Measurements from ENCODE around the gene UNC13A.
A peak's percentile ranks its signal among the peaks of the same experiment; 100 is the strongest.

The UNC13A gene

DNA sequence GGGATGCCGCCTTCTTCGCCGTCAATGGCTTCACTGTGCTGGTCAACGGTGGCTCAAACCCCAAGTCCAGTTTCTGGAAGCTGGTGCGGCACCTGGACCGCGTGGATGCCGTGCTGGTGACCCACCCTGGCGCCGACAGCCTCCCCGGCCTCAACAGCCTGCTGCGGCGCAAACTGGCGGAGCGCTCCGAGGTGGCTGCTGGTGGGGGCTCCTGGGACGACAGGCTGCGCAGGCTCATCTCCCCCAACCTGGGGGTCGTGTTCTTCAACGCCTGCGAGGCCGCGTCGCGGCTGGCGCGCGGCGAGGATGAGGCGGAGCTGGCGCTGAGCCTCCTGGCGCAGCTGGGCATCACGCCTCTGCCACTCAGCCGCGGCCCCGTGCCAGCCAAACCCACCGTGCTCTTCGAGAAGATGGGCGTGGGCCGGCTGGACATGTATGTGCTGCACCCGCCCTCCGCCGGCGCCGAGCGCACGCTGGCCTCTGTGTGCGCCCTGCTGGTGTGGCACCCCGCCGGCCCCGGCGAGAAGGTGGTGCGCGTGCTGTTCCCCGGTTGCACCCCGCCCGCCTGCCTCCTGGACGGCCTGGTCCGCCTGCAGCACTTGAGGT lies 38.1 kb upstream of the UNC13A start:
- TF ChIP-seq, protein P1, sequence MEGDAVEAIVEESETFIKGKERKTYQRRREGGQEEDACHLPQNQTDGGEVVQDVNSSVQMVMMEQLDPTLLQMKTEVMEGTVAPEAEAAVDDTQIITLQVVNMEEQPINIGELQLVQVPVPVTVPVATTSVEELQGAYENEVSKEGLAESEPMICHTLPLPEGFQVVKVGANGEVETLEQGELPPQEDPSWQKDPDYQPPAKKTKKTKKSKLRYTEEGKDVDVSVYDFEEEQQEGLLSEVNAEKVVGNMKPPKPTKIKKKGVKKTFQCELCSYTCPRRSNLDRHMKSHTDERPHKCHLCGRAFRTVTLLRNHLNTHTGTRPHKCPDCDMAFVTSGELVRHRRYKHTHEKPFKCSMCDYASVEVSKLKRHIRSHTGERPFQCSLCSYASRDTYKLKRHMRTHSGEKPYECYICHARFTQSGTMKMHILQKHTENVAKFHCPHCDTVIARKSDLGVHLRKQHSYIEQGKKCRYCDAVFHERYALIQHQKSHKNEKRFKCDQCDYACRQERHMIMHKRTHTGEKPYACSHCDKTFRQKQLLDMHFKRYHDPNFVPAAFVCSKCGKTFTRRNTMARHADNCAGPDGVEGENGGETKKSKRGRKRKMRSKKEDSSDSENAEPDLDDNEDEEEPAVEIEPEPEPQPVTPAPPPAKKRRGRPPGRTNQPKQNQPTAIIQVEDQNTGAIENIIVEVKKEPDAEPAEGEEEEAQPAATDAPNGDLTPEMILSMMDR (conservative IDR thresholded peaks at IDR 0.05): no peak
- H3K27ac ChIP-seq: no peak overlapping the region

DNA sequence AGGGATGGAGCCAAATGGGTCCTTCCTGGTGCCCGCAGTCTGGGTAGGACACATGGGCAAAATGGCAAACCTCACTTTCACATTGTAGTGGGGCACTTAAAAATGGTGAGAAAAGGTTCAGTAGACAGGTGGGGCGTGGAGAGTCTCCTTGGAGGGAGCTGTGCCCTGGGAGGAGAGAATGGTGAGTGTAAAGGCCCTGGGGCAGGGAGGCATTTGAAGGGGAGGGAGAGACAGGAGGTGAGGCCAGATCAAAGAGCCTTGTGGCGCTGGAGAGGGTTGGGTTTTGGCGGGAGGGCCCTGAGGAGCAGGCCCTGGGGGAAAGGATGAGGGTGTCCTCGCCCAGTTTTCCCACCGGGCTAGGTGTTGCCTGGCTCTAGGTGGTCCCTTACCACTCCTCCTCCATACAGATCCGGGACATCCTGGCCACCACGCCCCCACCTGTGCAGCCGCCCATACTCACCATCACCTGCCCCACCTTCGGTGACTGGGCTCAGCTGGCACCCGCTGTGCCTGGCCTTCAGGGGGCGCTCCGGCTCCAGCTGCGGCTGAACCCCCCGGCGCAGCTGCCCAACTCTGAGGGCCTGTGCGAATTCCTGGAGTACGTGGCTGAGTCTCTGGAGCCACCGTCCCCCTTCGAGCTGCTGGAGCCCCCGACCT lies 37.4 kb upstream of the UNC13A start:
- no peak overlapping the region for H3K27ac ChIP-seq
- TF ChIP-seq, protein P1 (conservative IDR thresholded peaks at IDR 0.05): peak; percentile 40; the same call in 1 of the 2 replicates

DNA sequence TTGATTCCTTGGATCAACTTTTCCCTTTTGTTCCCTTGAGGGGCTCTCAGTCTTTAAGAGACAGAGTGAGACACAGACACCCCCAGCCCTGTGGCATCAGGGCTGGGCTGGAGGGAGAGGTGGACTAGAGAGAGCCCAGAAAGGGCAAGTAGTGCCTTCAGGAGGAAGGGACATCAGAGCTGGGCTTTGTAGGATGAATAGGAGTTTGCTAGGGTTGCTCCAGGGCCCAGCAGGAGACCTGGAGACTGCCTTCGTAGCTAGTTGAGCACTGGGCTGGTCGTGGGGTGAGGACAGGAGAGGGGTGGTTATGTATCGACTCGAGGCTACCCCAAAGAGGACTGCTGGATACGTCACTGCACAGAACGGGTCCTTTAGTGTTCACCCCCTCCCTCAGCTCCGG lies 36.5 kb upstream of the UNC13A start:
- TF ChIP-seq, protein P1 (conservative IDR thresholded peaks at IDR 0.05): no peak
- H3K27ac ChIP-seq: no peak overlapping the region

DNA sequence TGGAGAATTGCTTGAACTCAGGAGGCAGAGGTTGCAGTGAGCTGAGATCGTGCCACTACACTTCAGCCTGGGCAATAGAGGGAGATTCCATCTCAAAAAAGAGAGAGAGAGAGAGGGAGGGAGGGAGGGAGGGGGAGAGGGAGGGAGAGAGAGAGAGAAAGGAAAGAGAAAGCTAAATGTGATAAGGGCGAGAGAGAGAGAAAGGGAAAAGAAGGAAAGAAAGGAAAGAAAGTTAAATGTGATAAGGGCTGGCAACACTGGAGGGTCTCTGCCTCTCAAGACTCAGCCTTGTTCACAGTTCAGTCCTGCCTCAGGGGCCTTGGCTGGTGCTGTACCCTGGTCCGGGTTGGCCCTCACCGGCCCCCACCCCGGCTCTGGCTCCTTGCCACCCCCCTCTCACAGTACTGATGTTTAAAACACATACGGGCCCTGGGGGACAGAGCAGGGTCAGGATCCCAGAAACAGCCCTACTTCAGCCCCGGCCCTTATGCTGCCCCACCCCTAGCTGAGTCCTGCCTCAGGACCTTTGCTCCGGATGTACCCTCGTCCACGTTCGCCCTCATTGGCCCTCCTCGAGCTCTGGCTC lies 34.6 kb upstream of the UNC13A start:
- TF ChIP-seq, protein P1 (conservative IDR thresholded peaks at IDR 0.05): no peak
- no peak overlapping the region for H3K27ac ChIP-seq

DNA sequence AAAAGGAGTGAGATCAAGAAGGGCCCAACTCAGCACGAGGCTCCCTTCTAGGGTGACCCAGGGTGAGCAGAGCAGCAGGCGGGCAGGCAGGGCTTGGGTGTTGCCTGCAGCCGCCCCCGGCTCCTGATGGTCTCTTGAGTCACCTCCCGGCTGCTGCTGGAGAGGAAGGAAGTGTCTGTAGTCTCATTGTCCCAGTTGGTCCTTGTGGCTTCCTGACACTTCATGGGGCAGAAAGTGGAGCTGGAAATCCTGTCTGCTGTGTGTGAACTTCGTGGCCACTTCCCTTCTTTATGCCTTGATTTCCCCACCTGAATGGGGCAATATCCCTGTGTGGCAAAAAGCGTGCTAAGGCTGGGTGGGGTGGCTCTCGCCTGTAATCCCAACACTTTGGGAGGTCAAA lies 33.7 kb upstream of the UNC13A start:
- no peak overlapping the region for H3K27ac ChIP-seq
- TF ChIP-seq, protein P1 (conservative IDR thresholded peaks at IDR 0.05): no peak

DNA sequence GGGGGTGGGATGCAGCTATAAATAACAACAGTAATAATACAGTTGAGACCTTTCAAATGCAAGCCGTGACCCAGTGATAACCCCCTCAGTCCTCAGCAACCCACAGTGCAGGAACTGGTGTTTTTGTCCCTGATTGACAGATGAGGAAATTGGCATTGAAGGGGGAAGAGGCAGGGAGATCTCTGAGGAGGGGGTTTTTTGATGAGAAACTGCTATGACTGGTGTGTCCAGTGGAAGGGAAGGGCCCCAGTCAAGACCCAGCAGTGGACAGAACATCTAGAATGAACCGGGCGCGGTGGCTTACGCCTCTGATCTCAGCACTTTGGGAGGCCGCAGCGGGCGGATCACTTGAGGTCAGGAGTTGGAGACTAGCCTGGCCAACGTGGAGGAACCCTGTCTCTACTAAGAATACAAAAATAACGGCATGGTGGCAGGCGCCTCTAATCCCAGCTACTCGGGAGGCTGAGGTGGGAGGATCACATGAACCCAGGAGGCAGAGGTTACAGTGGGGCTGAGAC lies 33.0 kb upstream of the UNC13A start:
- H3K27ac ChIP-seq: no peak overlapping the region
- TF ChIP-seq, protein P1 (conservative IDR thresholded peaks at IDR 0.05): no peak

DNA sequence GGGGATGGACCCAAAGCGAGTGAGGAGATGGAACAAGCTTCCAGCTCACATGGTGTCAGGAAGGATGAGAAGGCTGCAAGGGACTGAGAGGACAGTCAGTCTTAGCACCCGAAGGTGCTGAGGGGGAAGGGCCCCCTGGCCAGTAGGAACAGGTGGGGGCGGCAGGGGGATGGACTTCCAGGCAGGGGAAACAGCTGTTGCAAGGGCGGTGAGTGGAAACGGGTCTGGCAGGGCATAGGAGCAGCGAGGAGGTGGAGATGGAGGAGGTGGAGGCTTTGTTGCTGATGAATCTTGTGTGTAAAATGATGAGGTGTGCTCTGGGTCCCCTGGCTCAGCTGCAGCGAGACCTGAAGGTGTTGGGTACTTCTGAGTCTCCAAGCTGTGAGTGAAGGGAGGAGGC lies 32.3 kb upstream of the UNC13A start:
- peak overlapping the region; percentile 87; the same call in 1 of the 2 replicates for H3K27ac ChIP-seq
- TF ChIP-seq, protein P1 (conservative IDR thresholded peaks at IDR 0.05): no peak

Data from VCaP (cell line).